Colonic mucosa (tissue), 4 donors: ENCODE results near the gene DACH2. TPM values are rescaled to one million over a fixed set of nuclear protein-coding genes. Genes with fewer than 3 reads are reported as not detected.

Experiments
- DNase-seq: peaks from one replicate; pipeline ENCODE4 v3.0.0-alpha.2; 2020
- H3K27ac ChIP-seq: fragments of 200-600 bp; one replicate; pipeline ENCODE4 v1.8.0; 2021
- H3K27me3 ChIP-seq: fragments of 200-600 bp; one replicate; pipeline ENCODE4 v1.8.0; 2021
- H3K36me3 ChIP-seq: fragments of 200-600 bp; one replicate; pipeline ENCODE4 v1.8.0; 2021
- H3K4me1 ChIP-seq: fragments of 200-600 bp; one replicate; pipeline ENCODE4 v1.8.0; 2021; ENCODE audit warnings: mild to moderate bottlenecking
- H3K4me3 ChIP-seq: fragments of 200-600 bp; one replicate; pipeline ENCODE4 v1.8.0; 2021
- H3K9ac ChIP-seq, 2 donors: one replicate each; pipeline ENCODE4 v1.7.0; 2013; ENCODE audit warnings: control low read depth in 2 of 2, low read depth in 2 of 2, low read length in 2 of 2
- H3K9me3 ChIP-seq: fragments of 200-600 bp; one replicate; pipeline ENCODE4 v1.8.0; 2021
- intact Hi-C: fragments of 100-400 bp; cut with DNase I; formaldehyde crosslinking; loops from one replicate; pipeline ENCODE4 v1.14.1; 2022
- total RNA-seq, 2 donors: library from RNA; stranded (reverse); fragmentation: NEBNext Ultra II Directional in 1 of 2; extraction: Animal tissue kit (Norgen Biotek cat#: 25700) in 1 of 2; gene quantifications; one replicate each; pipeline ENCODE4 v1.2.1, GENCODE V29; 2021
- TF ChIP-seq, protein P1 (sequence below): fragments of 200-600 bp; IDR thresholded peaks from one replicate; pipeline ENCODE4 v1.8.0; 2022; ENCODE audit warnings: antibody characterized with exemption, mild to moderate bottlenecking
- donor health status: healthy.
- donor health status: DM: no; HTN: no; CAD: no.
- donor health status: DM: no; HTN: no; CAD: no.

The DACH2 gene
- total RNA-seq, 2 donors from 2014 or later, result 0.05 TPM; not detected in 1

DNA sequence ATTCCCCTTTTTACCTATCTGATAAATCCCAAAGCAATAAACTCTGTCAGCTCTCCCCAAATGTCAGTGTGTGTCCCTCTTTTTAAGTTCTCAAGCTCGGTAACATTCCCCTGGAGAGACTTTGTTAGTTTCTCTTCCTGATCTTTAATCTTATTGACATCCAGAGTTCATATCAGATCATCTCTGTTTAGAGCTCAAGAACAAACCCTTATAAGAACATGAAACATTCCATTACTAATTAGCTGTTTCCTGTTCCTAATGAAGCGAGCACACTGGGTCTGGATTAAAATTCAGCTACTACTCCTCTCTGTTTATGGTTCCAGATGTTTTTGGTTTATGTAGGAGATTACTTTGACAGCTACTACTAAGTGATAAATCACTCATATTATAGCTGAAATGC lies 681.5 kb downstream of the DACH2 start:
- intact Hi-C loops, result no loop called here
- Histone ChIP-seq H3K36me3 (no peaks in the 10 kb centered on the region), H3K9ac (no peak overlapping the region), H3K9me3 (no peaks in the 10 kb centered on the region), H3K27ac (no peak overlapping the region), H3K4me3 (no peak overlapping the region), H3K4me1 (no peaks in the 10 kb centered on the region), H3K27me3 (no peaks in the 10 kb centered on the region)
- TF ChIP-seq, protein P1, sequence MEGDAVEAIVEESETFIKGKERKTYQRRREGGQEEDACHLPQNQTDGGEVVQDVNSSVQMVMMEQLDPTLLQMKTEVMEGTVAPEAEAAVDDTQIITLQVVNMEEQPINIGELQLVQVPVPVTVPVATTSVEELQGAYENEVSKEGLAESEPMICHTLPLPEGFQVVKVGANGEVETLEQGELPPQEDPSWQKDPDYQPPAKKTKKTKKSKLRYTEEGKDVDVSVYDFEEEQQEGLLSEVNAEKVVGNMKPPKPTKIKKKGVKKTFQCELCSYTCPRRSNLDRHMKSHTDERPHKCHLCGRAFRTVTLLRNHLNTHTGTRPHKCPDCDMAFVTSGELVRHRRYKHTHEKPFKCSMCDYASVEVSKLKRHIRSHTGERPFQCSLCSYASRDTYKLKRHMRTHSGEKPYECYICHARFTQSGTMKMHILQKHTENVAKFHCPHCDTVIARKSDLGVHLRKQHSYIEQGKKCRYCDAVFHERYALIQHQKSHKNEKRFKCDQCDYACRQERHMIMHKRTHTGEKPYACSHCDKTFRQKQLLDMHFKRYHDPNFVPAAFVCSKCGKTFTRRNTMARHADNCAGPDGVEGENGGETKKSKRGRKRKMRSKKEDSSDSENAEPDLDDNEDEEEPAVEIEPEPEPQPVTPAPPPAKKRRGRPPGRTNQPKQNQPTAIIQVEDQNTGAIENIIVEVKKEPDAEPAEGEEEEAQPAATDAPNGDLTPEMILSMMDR, result no peak
- no peak for DNase-seq

DNA sequence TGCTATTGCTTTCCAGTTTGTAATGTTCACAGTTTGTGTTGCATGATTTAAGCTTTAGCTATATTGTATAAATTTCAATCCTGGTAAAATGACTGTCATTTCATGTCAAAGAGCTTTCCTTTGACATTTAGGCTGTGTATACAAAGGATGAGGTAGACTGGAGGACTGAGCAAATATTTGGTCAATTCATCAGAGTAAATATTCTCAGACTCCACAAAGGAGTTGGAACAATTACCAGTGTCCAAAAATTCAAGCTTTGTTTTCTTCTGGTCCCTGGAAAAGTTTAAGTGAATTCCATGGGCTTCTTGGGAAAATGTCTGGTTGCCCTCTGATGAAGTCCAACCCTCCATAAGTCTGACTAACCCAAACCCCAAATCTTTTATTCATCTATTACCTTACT lies 682.4 kb downstream of the DACH2 start:
- intact Hi-C loops, result no loop called here
- H3K27me3 ChIP-seq, result no peaks in the 10 kb centered on the region
- no peak overlapping the region for H3K9ac ChIP-seq
- no peaks in the 10 kb centered on the region for H3K36me3 ChIP-seq
- DNase-seq, result no peak
- H3K4me1 ChIP-seq, result no peaks in the 10 kb centered on the region
- no peak overlapping the region for H3K4me3 ChIP-seq
- TF ChIP-seq, protein P1, result no peak
- no peak overlapping the region for H3K27ac ChIP-seq
- H3K9me3 ChIP-seq, result no peaks in the 10 kb centered on the region

DNA sequence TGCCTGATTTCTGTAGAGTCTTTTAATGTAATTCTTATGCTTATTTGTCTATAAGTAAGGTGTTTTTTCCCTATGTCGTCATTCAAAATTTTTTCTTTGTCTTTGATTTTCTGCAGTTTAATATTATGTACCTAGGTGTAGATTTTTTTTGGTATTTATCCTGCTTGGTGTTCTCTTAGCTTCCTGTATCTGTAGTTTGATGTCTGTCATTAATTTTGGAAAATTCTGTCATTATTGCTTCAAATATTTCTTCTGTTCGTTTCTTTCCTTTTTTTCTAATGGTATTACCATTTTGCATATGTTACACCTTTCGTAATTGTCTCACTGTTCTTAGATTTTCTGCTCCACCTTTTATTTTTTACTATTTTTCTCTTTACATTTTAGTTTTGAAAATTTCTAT lies 696.9 kb downstream of the DACH2 start:
- no peaks in the 10 kb centered on the region for H3K4me1 ChIP-seq
- no peaks in the 10 kb centered on the region for H3K27me3 ChIP-seq
- intact Hi-C loops, result no loop called here
- TF ChIP-seq, protein P1, result no peak
- no peaks in the 10 kb centered on the region for H3K9me3 ChIP-seq
- H3K27ac ChIP-seq, result no peak overlapping the region
- no peak overlapping the region for H3K9ac ChIP-seq
- H3K36me3 ChIP-seq, result no peaks in the 10 kb centered on the region
- DNase-seq, result no peak
- H3K4me3 ChIP-seq, result no peak overlapping the region

Other genes starting within 250 kb of the DACH2 start
- 10 to 100 TPM; 16.7 to 16.8 TPM for gene CHM, start 100.9 kb upstream of the DACH2 start, total RNA-seq